WTC11 (cell line): ENCODE results near the gene MRPS22. TPM values are rescaled to one million over a fixed set of nuclear protein-coding genes. Genes with fewer than 3 reads are reported as not detected.

ENCODE experiments used
- ATAC-seq: fragments of 200-7000 bp; cut with Tn5 transposase; 2 replicates; pipeline ENCODE4 v1.10.0; 2021; ENCODE audit warnings: mild to moderate bottlenecking, moderate library complexity
- CTCF ChIA-PET: fragments of 300-600 bp; sonication (Branson Sonifier 250); formaldehyde crosslinking; loops from one replicate; lab custom pipeline; 2021; ENCODE audit warnings: antibody characterized with exemption; lab: Charles Lee
- POLR2A ChIA-PET: fragments of 350-600 bp; sonication (Branson Sonifier 250); formaldehyde crosslinking; loops from one replicate; lab custom pipeline; 2021; ENCODE audit warnings: antibody characterized with exemption; lab: Charles Lee
- DNase-seq: peaks from one replicate; pipeline ENCODE4 v3.0.0; 2021; ENCODE audit warnings: low spot score
- H3K27ac Mint-ChIP-seq: 2 replicates; pipeline ENCODE4 v1.8.0; 2021; ENCODE audit warnings: mixed read lengths
- H3K27me3 Mint-ChIP-seq: 2 replicates; pipeline ENCODE4 v1.8.0; 2021; ENCODE audit warnings: low read depth, mild to moderate bottlenecking, moderate library complexity, mixed read lengths
- H3K36me3 Mint-ChIP-seq: 2 replicates; pipeline ENCODE4 v1.8.0; 2021; ENCODE audit warnings: mixed read lengths
- H3K4me1 Mint-ChIP-seq: 2 replicates; pipeline ENCODE4 v1.8.0; 2022; ENCODE audit warnings: mixed read lengths
- H3K4me3 Mint-ChIP-seq: 2 replicates; pipeline ENCODE4 v1.8.0; 2021; ENCODE audit warnings: mild to moderate bottlenecking, moderate library complexity, mixed read lengths
- H3K9me3 Mint-ChIP-seq: 2 replicates; pipeline ENCODE4 v1.8.0; 2021; ENCODE audit warnings: mixed read lengths
- ATF3 ChIP-seq: sonication (generic); formaldehyde crosslinking; conservative IDR thresholded peaks from 2 replicates; pipeline ENCODE4 v1.8.1; 2022; ENCODE audit warnings: mild to moderate bottlenecking, missing genetic modification reagents
- CREM ChIP-seq: sonication (generic); formaldehyde crosslinking; IDR thresholded peaks from 2 replicates; pipeline ENCODE4 v1.8.1; 2022; ENCODE audit warnings: mild to moderate bottlenecking, missing genetic modification reagents, moderate library complexity
- E2F4 ChIP-seq: sonication (generic); formaldehyde crosslinking; IDR thresholded peaks from 2 replicates; pipeline ENCODE4 v1.8.1; 2022; ENCODE audit warnings: low read depth, mild to moderate bottlenecking, moderate library complexity, missing genetic modification reagents, borderline replicate concordance
- ELF4 ChIP-seq: sonication (generic); formaldehyde crosslinking; IDR thresholded peaks from 2 replicates; pipeline ENCODE4 v1.8.1; 2022; ENCODE audit warnings: low read depth, mild to moderate bottlenecking, moderate library complexity, missing genetic modification reagents
- EMX1 ChIP-seq: fragments of 250-450 bp; sonication (Bioruptor Pico); IDR thresholded peaks from 2 replicates; pipeline ENCODE4 v1.8.0; 2021; ENCODE audit warnings: mild to moderate bottlenecking
- FOXJ3 ChIP-seq: sonication (generic); formaldehyde crosslinking; IDR thresholded peaks from 2 replicates; pipeline ENCODE4 v1.9.0; 2021; ENCODE audit warnings: missing genetic modification reagents, mild to moderate bottlenecking, borderline replicate concordance
- FOXK1 ChIP-seq: sonication (generic); formaldehyde crosslinking; IDR thresholded peaks from 2 replicates; pipeline ENCODE4 v1.8.0; 2022; ENCODE audit warnings: mild to moderate bottlenecking, moderate library complexity, missing genetic modification reagents
- GTF2I ChIP-seq: fragments of 250-450 bp; sonication (Bioruptor Pico); conservative IDR thresholded peaks from 2 replicates; pipeline ENCODE4 v1.4.0; 2021; ENCODE audit warnings: mild to moderate bottlenecking
- HMGA2 ChIP-seq: fragments of 250-450 bp; sonication (Bioruptor Pico); IDR thresholded peaks from 2 replicates; pipeline ENCODE4 v1.4.0; 2021; ENCODE audit warnings: mild to moderate bottlenecking, moderate library complexity
- HMGXB4 ChIP-seq: sonication (generic); formaldehyde crosslinking; IDR thresholded peaks from 2 replicates; pipeline ENCODE4 v1.8.1; 2023; ENCODE audit warnings: mild to moderate bottlenecking, moderate library complexity, missing genetic modification reagents
- KAT7 ChIP-seq: sonication (generic); formaldehyde crosslinking; IDR thresholded peaks from 2 replicates; pipeline ENCODE4 v1.8.1; 2023; ENCODE audit warnings: missing genetic modification reagents, mild to moderate bottlenecking, borderline replicate concordance
- MAX ChIP-seq: sonication (generic); formaldehyde crosslinking; IDR thresholded peaks from 2 replicates; pipeline ENCODE4 v1.8.0; 2022; ENCODE audit warnings: mild to moderate bottlenecking, missing genetic modification reagents
- NFATC4 ChIP-seq: fragments of 250-450 bp; sonication (Bioruptor Pico); IDR thresholded peaks from 2 replicates; pipeline ENCODE4 v1.9.0; 2021; ENCODE audit warnings: mild to moderate bottlenecking
- NFE2L1 ChIP-seq: sonication (generic); formaldehyde crosslinking; IDR thresholded peaks from 2 replicates; pipeline ENCODE4 v1.8.1; 2023; ENCODE audit warnings: missing genetic modification reagents
- RELA ChIP-seq: sonication (generic); formaldehyde crosslinking; IDR thresholded peaks from 2 replicates; pipeline ENCODE4 v1.8.1; 2022; ENCODE audit warnings: missing genetic modification reagents, mild to moderate bottlenecking, borderline replicate concordance
- STAT6 ChIP-seq: sonication (generic); formaldehyde crosslinking; conservative IDR thresholded peaks from 2 replicates; pipeline ENCODE4 v1.8.1; 2023; ENCODE audit warnings: mild to moderate bottlenecking, low read depth, missing genetic modification reagents, moderate library complexity
- ZBTB21 ChIP-seq: sonication (generic); formaldehyde crosslinking; IDR thresholded peaks from 2 replicates; pipeline ENCODE4 v1.8.1; 2023; ENCODE audit warnings: mild to moderate bottlenecking, missing genetic modification reagents, borderline replicate concordance
- ZNF121 ChIP-seq: sonication (generic); formaldehyde crosslinking; IDR thresholded peaks from 2 replicates; pipeline ENCODE4 v1.8.0; 2023; ENCODE audit warnings: missing genetic modification reagents
- ZNF416 ChIP-seq: fragments of 250-450 bp; sonication (Bioruptor Pico); IDR thresholded peaks from 2 replicates; pipeline ENCODE4 v1.9.0; 2021; ENCODE audit warnings: mild to moderate bottlenecking, inconsistent platforms
- ZNF532 ChIP-seq: fragments of 250-450 bp; sonication (Bioruptor Pico); IDR thresholded peaks from 2 replicates; pipeline ENCODE4 v1.9.0; 2021; ENCODE audit warnings: mild to moderate bottlenecking, borderline replicate concordance
- total RNA-seq: library from RNA; stranded (reverse); gene quantifications from 3 replicates; pipeline ENCODE4 v1.2.3, GENCODE V29; 2021

MRPS22 gene
- total RNA-seq, 1 experiment from 2014 or later = 44.6 TPM

- peaks cover 81% of the 10 kb centered on the region for H3K36me3 Mint-ChIP-seq
- no peak for ATAC-seq
- CTCF ChIA-PET = no interaction called here
- no peaks in the 10 kb centered on the region for H3K9me3 Mint-ChIP-seq
- TF ChIP-seq ZNF532 (CRISPR knock-in tag) (no peak), CREM (CRISPR knock-in tag) (no peak), ATF3 (CRISPR knock-in tag) (no peak), MAX (CRISPR knock-in tag) (no peak)
- TF ChIP-seq, all 79 proteins: peak for 0
- H3K4me3 Mint-ChIP-seq = no peak overlapping the region
- no peaks in the 10 kb centered on the region for H3K27me3 Mint-ChIP-seq
- H3K27ac Mint-ChIP-seq = no peak overlapping the region
- DNase-seq = no peak
- no peaks in the 10 kb centered on the region for H3K4me1 Mint-ChIP-seq
- POLR2A ChIA-PET = no interaction called here
Measured at GRCh38 chr3:139361276-139361675, 17.5 kb downstream of the MRPS22 start.

GRCh38 chr3:139364549-139364948 is 20.7 kb downstream of the MRPS22 start:
- no peak overlapping the region for H3K4me3 Mint-ChIP-seq
- no peak for DNase-seq
- ChIA-PET CTCF (interaction anchor here (1.9 kb wide), 1 partner anchor 11 kb away, joined by 11 read pairs; no protein-coding TSS in a partner anchor), POLR2A (no interaction called here)
- no peaks in the 10 kb centered on the region for H3K9me3 Mint-ChIP-seq
- ATAC-seq = no peak
- no peaks in the 10 kb centered on the region for H3K4me1 Mint-ChIP-seq
- H3K36me3 Mint-ChIP-seq = peaks cover 80% of the 10 kb centered on the region
- no peak overlapping the region for H3K27ac Mint-ChIP-seq
- no peaks in the 10 kb centered on the region for H3K27me3 Mint-ChIP-seq
- TF ChIP-seq ZBTB21 (no peak), FOXK1 (no peak), ELF4 (CRISPR knock-in tag) (no peak), HMGA2 (CRISPR knock-in tag) (no peak), NFATC4 (CRISPR knock-in tag) (no peak), NFE2L1 (CRISPR knock-in tag) (no peak), ZNF121 (CRISPR knock-in tag) (no peak), KAT7 (CRISPR knock-in tag) (no peak), MAX (CRISPR knock-in tag) (no peak)
- TF ChIP-seq, all 79 proteins: peak for 0

- Mint-ChIP-seq H3K4me3 (no peak overlapping the region), H3K27ac (no peak overlapping the region), H3K9me3 (no peaks in the 10 kb centered on the region), H3K27me3 (no peaks in the 10 kb centered on the region), H3K36me3 (peaks cover 74% of the 10 kb centered on the region), H3K4me1 (no peaks in the 10 kb centered on the region)
- DNase-seq (no peak), ATAC-seq (no peak)
- ChIA-PET CTCF (no interaction called here), POLR2A (no interaction called here)
- TF ChIP-seq HMGXB4 (CRISPR knock-in tag) (no peak), ZNF121 (CRISPR knock-in tag) (no peak), FOXJ3 (CRISPR knock-in tag) (no peak), EMX1 (CRISPR knock-in tag) (no peak), GTF2I (CRISPR knock-in tag) (no peak), STAT6 (CRISPR knock-in tag) (no peak), ZNF416 (no peak), RELA (CRISPR knock-in tag) (no peak), E2F4 (no peak)
Measured at GRCh38 chr3:139374099-139374498, 30.3 kb downstream of the MRPS22 start.
